GM23338 (cell line): ENCODE results near the gene PPP1R12C. TPM values are rescaled to one million over a fixed set of nuclear protein-coding genes. Genes with fewer than 3 reads are reported as not detected.

ENCODE experiments used
- ATAC-seq: fragments of 200-7000 bp; cut with Tn5 transposase; 3 replicates; pipeline ENCODE4 v1.9.1; 2020
- DNase-seq: peaks from one replicate; pipeline ENCODE4 v3.0.0-alpha.2; 2015; ENCODE audit warnings: low spot score
- H2AFZ ChIP-seq: fragments of 200-600 bp; sonication (generic); 2 replicates; pipeline ENCODE4 v1.8.0; 2016; ENCODE audit warnings: antibody characterized with exemption, mild to moderate bottlenecking, moderate library complexity
- H3F3A ChIP-seq: fragments of 200-600 bp; sonication (generic); replicated peaks from 2 replicates; pipeline ENCODE4 v1.8.0; 2017; ENCODE audit warnings: antibody characterized with exemption, mixed run types, low read depth
- H3K27ac ChIP-seq: fragments of 200-600 bp; sonication (generic); 2 replicates; pipeline ENCODE4 v1.6.1; 2016; ENCODE audit warnings: low read depth
- H3K27me3 ChIP-seq: fragments of 200-600 bp; sonication (generic); 2 replicates; pipeline ENCODE4 v1.8.0; 2016; ENCODE audit warnings: mild to moderate bottlenecking, mixed run types, moderate library complexity; ENCODE audit not compliant: insufficient read depth
- H3K36me3 ChIP-seq: fragments of 200-600 bp; sonication (generic); 2 replicates; pipeline ENCODE4 v1.8.0; 2016; ENCODE audit warnings: mild to moderate bottlenecking; ENCODE audit not compliant: insufficient read depth
- H3K4me1 ChIP-seq: fragments of 200-600 bp; sonication (generic); 2 replicates; pipeline ENCODE4 v1.8.0; 2016; ENCODE audit warnings: mild to moderate bottlenecking, moderate library complexity; ENCODE audit not compliant: insufficient read depth
- H3K4me2 ChIP-seq: fragments of 200-600 bp; sonication (generic); 2 replicates; pipeline ENCODE4 v1.7.1; 2017; ENCODE audit warnings: mixed run types
- H3K4me3 ChIP-seq: fragments of 200-600 bp; sonication (generic); 2 replicates; pipeline ENCODE4 v1.6.1; 2016; ENCODE audit warnings: mixed run types
- H3K79me2 ChIP-seq: fragments of 200-600 bp; sonication (generic); replicated peaks from 2 replicates; pipeline ENCODE4 v1.8.0; 2017; ENCODE audit warnings: mild to moderate bottlenecking; ENCODE audit not compliant: insufficient read depth
- H3K9me2 ChIP-seq: fragments of 200-600 bp; sonication (generic); 2 replicates; pipeline ENCODE4 v1.8.0; 2017; ENCODE audit not compliant: insufficient read depth
- H4K20me1 ChIP-seq: fragments of 200-600 bp; sonication (generic); replicated peaks from 2 replicates; pipeline ENCODE4 v1.8.0; 2017; ENCODE audit warnings: mild to moderate bottlenecking; ENCODE audit not compliant: insufficient read depth
- H3K27ac Mint-ChIP-seq: 2 replicates; pipeline ENCODE4 v1.8.0; 2020; ENCODE audit warnings: inconsistent platforms, mild to moderate bottlenecking, moderate library complexity, mixed read lengths
- H3K27me3 Mint-ChIP-seq: 3 replicates; pipeline ENCODE4 v1.8.0; 2022; ENCODE audit warnings: low read depth, mild to moderate bottlenecking, moderate library complexity, mixed read lengths, inconsistent platforms; ENCODE audit not compliant: insufficient read depth, poor library complexity
- H3K36me3 Mint-ChIP-seq: 3 replicates; pipeline ENCODE4 v1.8.0; 2021; ENCODE audit warnings: low read depth, mild to moderate bottlenecking, inconsistent platforms, moderate library complexity, mixed read lengths
- H3K4me1 Mint-ChIP-seq: 3 replicates; pipeline ENCODE4 v1.8.0; 2020; ENCODE audit warnings: mild to moderate bottlenecking, inconsistent platforms, mixed read lengths
- H3K4me3 Mint-ChIP-seq: 3 replicates; pipeline ENCODE4 v1.8.0; 2021; ENCODE audit warnings: moderate library complexity, mild to moderate bottlenecking, inconsistent platforms, mixed read lengths
- H3K9me3 Mint-ChIP-seq: 3 replicates; pipeline ENCODE4 v1.8.0; 2020; ENCODE audit warnings: moderate library complexity, mild to moderate bottlenecking, inconsistent platforms, mixed read lengths
- CREB1 ChIP-seq: fragments of 250-450 bp; sonication (Bioruptor Pico); IDR thresholded peaks from 2 replicates; pipeline ENCODE4 v1.5.0; 2020; ENCODE audit warnings: low read depth, mild to moderate bottlenecking, moderate library complexity
- CTCF ChIP-seq, 2 experiments: fragments of 200-600 bp in 1 of 2; sonication (generic) in 1 of 2; conservative IDR thresholded peaks; 2 replicates each; pipeline versions ENCODE4 v1.5.1 to v1.6.1; 2016 to 2017; ENCODE audit warnings: antibody characterized with exemption in 2 of 2, low read depth in 2 of 2, mild to moderate bottlenecking in 2 of 2, moderate library complexity in 1 of 2
- ETS1 ChIP-seq: IDR thresholded peaks from 2 replicates; pipeline ENCODE4 v1.6.1; 2016; ENCODE audit warnings: antibody characterized with exemption
- EZH2 ChIP-seq: fragments of 200-600 bp; sonication (generic); IDR thresholded peaks from one replicate; pipeline ENCODE4 v1.8.0; 2017; ENCODE audit warnings: antibody characterized with exemption, mild to moderate bottlenecking, low read depth; ENCODE audit not compliant: unreplicated experiment
- EZH2phosphoT487 ChIP-seq: fragments of 200-600 bp; sonication (generic); IDR thresholded peaks from one replicate; pipeline ENCODE4 v1.8.1; 2018; ENCODE audit warnings: antibody characterized with exemption; ENCODE audit not compliant: unreplicated experiment
- JUNB ChIP-seq: IDR thresholded peaks from one replicate; pipeline ENCODE4 v1.6.1; 2016; ENCODE audit warnings: antibody characterized with exemption; ENCODE audit not compliant: unreplicated experiment
- POLR2AphosphoS5 ChIP-seq: IDR thresholded peaks from 2 replicates; pipeline ENCODE4 v1.6.1; 2016; ENCODE audit warnings: antibody characterized with exemption, low read depth
- REST ChIP-seq: IDR thresholded peaks from one replicate; pipeline ENCODE4 v1.6.1; 2018; ENCODE audit warnings: antibody characterized with exemption; ENCODE audit not compliant: unreplicated experiment
- STAT1 ChIP-seq: IDR thresholded peaks from one replicate; pipeline ENCODE4 v1.6.1; 2016; ENCODE audit warnings: antibody characterized with exemption; ENCODE audit not compliant: unreplicated experiment
- ZNF114 ChIP-seq: fragments of 250-450 bp; sonication (Bioruptor Pico); IDR thresholded peaks from 2 replicates; pipeline ENCODE4 v1.5.0; 2020; ENCODE audit warnings: mild to moderate bottlenecking, moderate library complexity
- ZNF331 ChIP-seq: fragments of 250-450 bp; sonication (Bioruptor Pico); IDR thresholded peaks from 2 replicates; pipeline ENCODE4 v1.5.0; 2020; ENCODE audit warnings: low read depth, mild to moderate bottlenecking, moderate library complexity
- polyA plus RNA-seq: library from polyadenylated mRNA; unstranded; fragments of >200 nt; fragmentation: Nextera tagmentation; extraction: Ambion mirVana; gene quantifications from 2 replicates; pipeline ENCODE4 v1.2.1, GENCODE V29; 2016
- total RNA-seq: library from RNA; depleted of rRNA; stranded (reverse); fragments of >200 nt; shearing (Covaris generic); gene quantifications from 2 replicates; pipeline ENCODE4 v1.2.3, GENCODE V29; 2014

Gene PPP1R12C
- total and polyA plus RNA-seq, 2 experiments from 2014 or later: 33.2 to 83.9 TPM

- Histone ChIP-seq H3K9me2 (0 out of 2 replicates have a peak, but pooled peaks cover 3% of the 10 kb centered on the region), H3K27me3 (no peaks in the 10 kb centered on the region), H3K36me3 (no peaks in the 10 kb centered on the region), H4K20me1 (peaks cover 22% of the 10 kb centered on the region), H2AFZ (peak overlapping the region; percentile 3; the same call in 1 of the 2 replicates), H3K79me2 (peaks cover 32% of the 10 kb centered on the region), H3K4me1 (peaks cover 19% of the 10 kb centered on the region), H3K4me3 (peak overlapping the region; percentile 62), H3K4me2 (peak overlapping the region; percentile 76), H3K27ac (peak overlapping the region; percentile 60), H3F3A (peaks cover 5% of the 10 kb centered on the region; the same call in 1 of the 2 replicates)
- Mint-ChIP-seq H3K27ac (peak overlapping the region; percentile 99), H3K4me3 (peak overlapping the region; percentile 96), H3K27me3 (peaks cover 9% of the 10 kb centered on the region), H3K4me1 (peaks cover 23% of the 10 kb centered on the region), H3K36me3 (no peaks in the 10 kb centered on the region; the same call in 2 of the 3 replicates), H3K9me3 (no peaks in the 10 kb centered on the region; the same call in 2 of the 3 replicates)
- DNase-seq (peak; percentile 97), ATAC-seq (peak; percentile 70)
- TF ChIP-seq ETS1 (peak; percentile 97), POLR2AphosphoS5 (peak; percentile 54; the same call in 1 of the 2 replicates), JUNB (no peak), REST (no peak), CREB1 (peak; percentile 38; the same call in 1 of the 2 replicates)
Observed at GRCh38 chr19:55118401-55118991, 1.1 kb upstream of the PPP1R12C start.

GRCh38 chr19:55117663-55118391, 390 bp upstream of the PPP1R12C start:
- peaks cover 22% of the 10 kb centered on the region for H4K20me1 ChIP-seq
- peak overlapping the region; percentile 60 for H3K27ac ChIP-seq
- no peaks in the 10 kb centered on the region for H3K36me3 ChIP-seq
- Mint-ChIP-seq H3K4me3 (peak overlapping the region; percentile 96), H3K4me1 (peaks cover 27% of the 10 kb centered on the region), H3K27me3 (peaks cover 9% of the 10 kb centered on the region), H3K9me3 (no peaks in the 10 kb centered on the region; the same call in 2 of the 3 replicates), H3K27ac (peak overlapping the region; percentile 99), H3K36me3 (no peaks in the 10 kb centered on the region; the same call in 2 of the 3 replicates)
- H3K79me2 ChIP-seq: peaks cover 39% of the 10 kb centered on the region
- peak overlapping the region; percentile 3; the same call in 1 of the 2 replicates for H2AFZ ChIP-seq
- 0 out of 2 replicates have a peak, but pooled peaks cover under 1% of the 10 kb centered on the region for H3K9me2 ChIP-seq
- peak; percentile 99 for DNase-seq
- peaks cover 5% of the 10 kb centered on the region; the same call in 1 of the 2 replicates for H3F3A ChIP-seq
- ATAC-seq: peak; percentile 82
- peaks cover 26% of the 10 kb centered on the region for H3K4me1 ChIP-seq
- peak overlapping the region; percentile 62 for H3K4me3 ChIP-seq
- H3K4me2 ChIP-seq: peak overlapping the region; percentile 76
- H3K27me3 ChIP-seq: no peaks in the 10 kb centered on the region
- TF ChIP-seq EZH2 (no peak), JUNB (no peak), CREB1 (peak; percentile 95), POLR2AphosphoS5 (no peak), ZNF331 (no peak), ZNF114 (no peak), ETS1 (peak; percentile 98), STAT1 (no peak), EZH2phosphoT487 (no peak), CTCF (conservative IDR thresholded peaks at IDR 0.05; ENCODE audit: low read depth in 2 of 2) (no peak)
